Activated naive CD8-positive, alpha-beta T cell treated with anti-CD3 and anti-CD28 coated beads, Interleukin-2, amount 50 U/mL, for 16 hours (primary cell): Measurements from ENCODE around the gene LUC7L3.
"Not testable (repeated sequence)": the region's sequence is repeated elsewhere in the genome, so short reads cannot be mapped to it uniquely, and the experiment has no call there.

Experiments used
- DNase-seq: peaks from one replicate; pipeline ENCODE4 v3.0.0-alpha.2; 2020; ENCODE audit warnings: low read depth, low spot score

LUC7L3 gene

GRCh38 chr17:50781167-50781566, 61.8 kb downstream of the LUC7L3 start:
- DNase-seq = no peak

GRCh38 chr17:50783193-50783660, 63.8 kb downstream of the LUC7L3 start:
- DNase-seq = peak; percentile 57

GRCh38 chr17:50783905-50784304, 64.5 kb downstream of the LUC7L3 start:
- no peak for DNase-seq

DNA sequence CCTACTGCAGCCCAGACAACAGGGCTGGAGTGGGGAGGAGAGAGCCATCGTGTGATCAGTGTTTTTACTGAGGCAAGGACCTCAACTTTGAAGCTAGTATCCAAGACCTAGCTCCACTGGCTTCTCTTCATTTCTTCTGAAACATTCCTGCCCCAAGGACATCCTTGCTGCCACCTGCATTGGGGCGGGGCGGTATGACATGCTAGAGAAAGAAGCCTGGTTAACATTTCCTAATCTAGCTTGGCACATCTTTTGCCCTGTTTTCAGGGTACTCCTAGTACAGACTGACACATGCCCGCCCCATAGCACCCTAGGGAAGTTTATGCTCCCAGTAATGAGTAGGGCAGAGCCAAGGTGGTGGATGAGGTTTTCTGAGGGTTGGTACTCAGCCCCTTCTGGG, 65.7 kb downstream of the LUC7L3 start:
- no peak for DNase-seq

DNA sequence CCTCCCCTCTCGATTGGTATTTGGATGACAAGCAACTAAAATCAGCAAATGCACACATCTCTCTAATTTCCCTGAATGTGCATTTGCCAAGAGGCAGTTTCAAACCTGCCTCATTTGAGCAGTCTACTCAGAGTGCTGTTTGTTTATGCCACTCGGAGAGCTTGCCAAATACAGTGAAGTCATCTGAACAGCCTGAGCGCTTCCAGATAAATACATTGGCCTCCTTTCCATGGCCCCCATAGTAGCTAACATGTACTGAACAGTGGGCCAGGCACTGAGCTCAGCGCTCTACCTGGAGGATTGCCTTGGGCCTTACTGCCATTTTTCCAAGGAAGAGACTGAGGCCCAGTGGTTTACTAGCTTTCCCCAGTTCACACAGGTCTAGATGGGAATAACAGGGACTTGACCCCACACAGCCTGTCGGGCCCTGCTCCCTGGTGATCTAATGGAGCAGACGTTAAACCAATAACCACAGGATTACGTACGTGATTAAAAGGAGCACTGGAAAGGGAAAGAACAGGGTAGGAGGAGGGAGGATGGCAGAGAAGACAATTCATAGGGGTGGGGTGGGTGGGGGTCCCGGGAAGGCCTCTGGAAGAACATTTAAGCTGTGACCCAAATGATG, 66.7 kb downstream of the LUC7L3 start:
- DNase-seq = no peak

DNA sequence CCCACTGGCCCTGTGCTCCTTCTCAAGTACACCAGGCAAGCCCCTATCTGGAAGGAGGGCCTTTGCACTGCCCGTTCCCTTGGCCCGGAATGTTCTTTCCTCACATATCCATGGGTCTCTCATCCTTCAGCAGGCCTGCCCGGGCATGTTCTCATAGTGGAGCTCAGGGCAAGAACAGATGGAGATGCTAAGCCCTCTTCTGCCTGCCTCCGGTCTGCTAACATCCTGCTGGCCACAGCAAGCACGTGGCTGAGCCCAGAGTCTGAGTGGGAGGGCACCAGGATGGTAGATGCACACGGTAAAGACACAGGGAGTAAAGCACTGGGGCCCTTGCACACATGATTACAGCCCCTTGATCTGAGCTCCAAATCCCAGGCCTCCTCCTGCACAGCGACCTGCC, 67.7 kb downstream of the LUC7L3 start:
- DNase-seq = no peak

- no peak for DNase-seq
Observed at GRCh38 chr17:50790618-50791017, 71.2 kb downstream of the LUC7L3 start.

DNA sequence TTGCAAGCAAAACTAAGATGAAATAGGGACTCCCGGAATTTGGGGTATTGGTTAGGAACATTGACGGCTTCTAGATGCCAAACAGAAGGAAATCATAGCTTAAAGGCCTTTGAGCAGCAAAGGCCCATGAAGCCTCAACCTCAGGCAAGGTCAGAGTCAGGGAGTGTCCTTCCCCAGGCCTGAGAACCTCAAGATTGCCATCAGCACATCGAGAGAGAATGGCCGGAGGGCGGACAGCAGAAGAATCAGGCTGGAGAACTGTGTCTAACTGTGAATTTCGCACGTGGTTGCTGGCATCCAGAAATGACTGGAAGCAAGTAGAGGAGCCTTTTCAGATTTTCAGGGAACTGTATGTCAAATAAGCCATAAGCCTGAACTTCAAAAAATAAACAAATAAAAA, 72.7 kb downstream of the LUC7L3 start:
- no peak for DNase-seq

GRCh38 chr17:50793007-50793406, 73.6 kb downstream of the LUC7L3 start:
- no peak for DNase-seq

DNA sequence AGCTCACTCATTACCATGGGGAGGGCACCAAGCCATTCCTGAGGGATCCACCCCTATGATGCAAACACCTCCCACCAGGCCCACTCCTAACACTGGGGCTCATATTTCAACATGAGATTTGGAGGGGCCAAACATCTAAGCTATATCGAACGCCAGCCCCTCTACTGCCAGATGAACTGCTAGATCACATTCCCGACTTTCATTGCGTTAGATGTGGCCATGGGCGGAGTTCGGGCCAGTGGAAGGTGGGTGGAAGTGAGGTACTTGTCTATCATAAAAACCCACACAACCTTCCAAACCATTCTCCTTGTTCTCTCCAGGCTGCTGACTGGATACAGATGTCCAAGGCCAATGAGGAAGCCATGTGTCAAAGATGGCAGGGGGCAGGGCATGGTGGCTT, 75.0 kb downstream of the LUC7L3 start:
- no peak for DNase-seq

DNA sequence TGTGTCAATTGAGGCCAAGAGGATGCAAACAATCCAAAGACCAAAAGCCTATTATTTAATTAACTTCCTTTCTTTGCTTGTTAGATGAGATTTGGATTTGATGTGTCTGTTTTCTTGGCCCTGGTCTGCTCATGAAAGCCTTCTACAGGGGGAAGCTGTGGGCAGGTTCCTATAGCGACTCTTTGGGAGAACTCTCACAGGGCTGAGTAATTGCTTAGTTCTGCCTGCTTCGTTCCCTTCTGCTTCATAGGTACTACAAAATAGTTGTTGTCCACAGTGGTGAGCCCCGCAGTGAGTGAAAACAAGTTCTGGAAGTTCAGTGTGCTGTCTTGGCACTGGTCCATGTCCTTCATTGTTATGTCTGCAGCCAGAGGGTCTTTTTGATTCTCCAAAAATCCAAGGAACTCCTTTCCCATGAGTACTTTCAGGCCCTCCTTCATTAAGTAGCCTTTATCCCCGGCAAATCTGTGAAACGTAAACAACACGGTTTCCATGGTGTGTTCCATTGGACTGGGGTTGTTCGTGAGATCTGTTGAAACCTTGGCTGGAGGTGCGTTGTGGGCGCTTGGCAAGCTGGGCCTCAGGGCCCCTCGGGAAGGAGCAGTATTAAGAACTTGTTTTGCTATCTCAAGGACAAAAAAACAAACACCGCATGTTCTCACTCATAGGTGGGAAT, 77.9 kb downstream of the LUC7L3 start:
- no peak for DNase-seq

DNA sequence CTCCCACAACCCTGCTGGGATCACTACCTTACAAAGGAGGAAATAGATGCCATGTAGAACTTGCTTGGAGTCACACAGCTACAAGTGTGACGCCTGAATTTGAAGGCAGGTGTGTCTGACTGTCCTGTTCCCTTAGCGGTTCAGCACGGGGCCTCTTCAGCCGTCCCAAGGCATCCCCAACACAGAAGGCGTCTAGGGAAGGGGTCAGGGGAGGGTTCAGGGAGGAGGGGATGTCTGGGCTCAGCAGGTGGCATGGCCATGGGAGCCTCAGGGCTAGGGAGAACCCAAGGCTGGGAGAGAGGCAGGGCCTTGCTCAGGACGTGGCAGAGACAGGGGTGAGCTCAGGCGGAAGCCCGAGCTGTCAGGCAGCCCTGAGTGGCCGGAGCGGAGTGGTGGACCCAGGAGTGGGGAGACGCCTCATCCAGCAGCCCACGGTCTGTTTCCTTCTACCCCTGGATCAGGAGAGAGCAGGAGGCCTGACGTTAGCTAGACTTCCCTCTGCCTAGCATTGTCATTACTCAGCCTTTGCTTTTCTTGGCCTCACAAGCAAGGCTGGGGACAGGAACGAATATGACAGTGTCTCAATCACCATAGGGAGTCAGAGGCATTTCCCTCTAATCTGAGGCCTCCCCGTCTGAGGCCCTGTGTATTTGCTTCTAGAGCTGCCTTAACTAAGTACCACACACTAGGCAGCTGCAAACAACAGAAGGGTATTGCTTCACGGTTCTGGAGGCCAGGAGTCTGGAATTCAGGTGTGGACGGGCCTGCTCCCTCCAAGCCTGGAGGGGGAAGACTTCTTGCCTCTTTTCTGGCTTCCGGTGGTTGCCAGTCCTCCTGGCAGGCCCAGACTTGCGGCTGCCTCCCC, 79.3 kb downstream of the LUC7L3 start:
- no peak for DNase-seq

- no peak for DNase-seq
Observed at GRCh38 chr17:50799582-50799981, 80.2 kb downstream of the LUC7L3 start.

GRCh38 chr17:50800196-50800700, 80.8 kb downstream of the LUC7L3 start:
- DNase-seq = no peak

GRCh38 chr17:50802609-50803571, 83.5 kb downstream of the LUC7L3 start:
- DNase-seq = no peak

- DNase-seq = no peak
Observed at GRCh38 chr17:50803676-50804075, 84.3 kb downstream of the LUC7L3 start.

DNA sequence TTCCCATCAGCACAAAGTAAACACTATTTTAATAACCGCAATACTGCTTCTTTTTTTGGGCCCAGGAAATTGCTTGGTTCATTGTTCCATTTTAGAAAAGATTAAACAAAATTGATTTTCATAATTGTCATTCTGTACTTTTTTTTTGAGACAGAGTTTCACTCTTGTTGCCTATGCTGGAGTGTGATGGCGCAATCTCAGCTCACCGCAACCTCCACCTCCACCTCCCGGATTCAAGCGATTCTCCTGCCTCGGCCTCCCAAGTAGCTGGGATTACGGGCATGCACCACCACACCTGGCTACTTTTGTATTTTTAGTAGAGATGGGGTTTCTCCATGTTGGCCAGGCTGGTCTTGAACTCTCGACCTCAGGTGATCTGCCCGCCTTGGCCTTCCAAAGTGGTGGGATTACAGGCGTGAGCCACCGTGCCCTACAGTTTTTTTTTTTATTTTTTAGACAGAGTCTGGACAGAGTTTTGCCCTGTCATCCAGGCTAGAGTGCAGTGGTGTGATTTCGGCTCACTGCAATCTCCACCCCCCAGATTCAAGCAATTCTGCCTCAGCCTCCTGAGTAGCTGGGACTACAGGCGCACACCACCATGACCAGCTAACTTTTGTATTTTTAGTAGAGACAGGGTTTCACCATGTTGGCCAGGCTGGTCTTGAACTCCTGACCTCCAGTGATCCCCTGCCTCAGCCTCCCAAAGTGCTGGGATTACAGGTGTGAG, 85.5 kb downstream of the LUC7L3 start:
- DNase-seq = not testable (repeated sequence)

DNA sequence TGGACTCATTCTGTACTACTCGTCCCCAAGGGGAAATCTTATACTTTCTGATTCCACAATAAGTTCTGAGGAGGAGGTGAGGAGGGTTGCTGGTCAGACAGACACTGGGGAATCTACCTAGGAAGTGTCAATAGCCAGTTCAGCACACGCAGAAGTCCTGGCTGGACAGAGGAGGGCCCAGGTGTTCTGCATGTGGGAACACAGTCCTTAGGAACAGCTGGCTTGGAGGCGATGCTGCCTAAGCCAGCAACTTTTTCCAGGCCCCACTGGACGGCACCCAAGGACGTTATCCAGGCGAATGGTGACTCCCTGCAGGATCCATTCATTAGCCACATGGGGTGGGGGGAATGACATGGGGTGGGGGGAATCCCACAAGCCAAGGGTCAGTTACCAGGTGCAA, 86.1 kb downstream of the LUC7L3 start:
- no peak for DNase-seq
